Measurements from ENCODE around the gene ERVK3-1. TPM values are rescaled to one million over a fixed set of nuclear protein-coding genes. Genes with fewer than 3 reads are reported as not detected.

The ERVK3-1 gene
- total and polyA plus RNA-seq, 2 of the 8 experiments (the other 6 are each of a cell fraction or from before 2014, with no cell fraction given), result 29.9 to 31.5 TPM

GRCh38 chr19:58279042-58279924 lies 25.9 kb upstream of the ERVK3-1 start (continued):
- TF ChIP-seq RXRA (IDR thresholded peaks at IDR 0.05; ENCODE audit: insufficient read depth, low read depth, low read length) (no peak), POLR2AphosphoS5 (IDR thresholded peaks at IDR 0.05; ENCODE audit: low read depth, low read length) (0 out of 2 replicates have a peak, but pooled peaks have one; percentile 47), MAX (IDR thresholded peaks at IDR 0.05) (peak; percentile 75), GABPA (IDR thresholded peaks at IDR 0.05; ENCODE audit: borderline replicate concordance, insufficient read depth, low read length) (no peak), KDM4A (IDR thresholded peaks at IDR 0.05; ENCODE audit: low read depth, low read length, severe bottlenecking) (peak; percentile 79)
